Left ventricle myocardium inferior (tissue), 1 donor: ENCODE measurements around the gene PLEKHG5. TPM values are rescaled to one million over a fixed set of nuclear protein-coding genes. Genes with fewer than 3 reads are reported as not detected.

ENCODE experiments used
- DNase-seq: peaks from one replicate; pipeline ENCODE4 v3.0.0-alpha.2; 2020
- H3K27ac ChIP-seq: fragments of 200-600 bp; replicated peaks from 2 replicates; pipeline ENCODE4 v1.8.0; 2021
- H3K27me3 ChIP-seq: fragments of 200-600 bp; 2 replicates; pipeline ENCODE4 v1.8.0; 2021; ENCODE audit warnings: low read depth
- H3K36me3 ChIP-seq: fragments of 200-600 bp; 2 replicates; pipeline ENCODE4 v1.8.0; 2021
- H3K4me1 ChIP-seq: fragments of 200-600 bp; 2 replicates; pipeline ENCODE4 v1.8.0; 2021
- H3K4me3 ChIP-seq: fragments of 200-600 bp; 2 replicates; pipeline ENCODE4 v1.8.0; 2021; ENCODE audit warnings: mild to moderate bottlenecking, moderate library complexity
- H3K9me3 ChIP-seq: fragments of 200-600 bp; replicated peaks from 2 replicates; pipeline ENCODE4 v1.8.0; 2021
- intact Hi-C: fragments of 100-400 bp; cut with micrococcal nuclease; formaldehyde crosslinking; loops from one replicate; pipeline ENCODE4 v1.11.0; 2022
- total RNA-seq: library from RNA; stranded (reverse); fragmentation: NEBNext Ultra II Directional; extraction: Animal tissue kit (Norgen Biotek cat#: 25700); gene quantifications from one replicate; pipeline ENCODE4 v1.2.1, GENCODE V29; 2021
- TF ChIP-seq, protein P1 (sequence below): fragments of 200-600 bp; IDR thresholded peaks from 2 replicates; pipeline ENCODE4 v1.8.0; 2021; ENCODE audit warnings: antibody characterized with exemption, mild to moderate bottlenecking, borderline replicate concordance
- donor health status: DM: no; HTN: yes; CAD: no; lungs with severe emphysema.

Gene PLEKHG5
- total RNA-seq, 1 donor from 2014 or later: 16.2 TPM

DNA sequence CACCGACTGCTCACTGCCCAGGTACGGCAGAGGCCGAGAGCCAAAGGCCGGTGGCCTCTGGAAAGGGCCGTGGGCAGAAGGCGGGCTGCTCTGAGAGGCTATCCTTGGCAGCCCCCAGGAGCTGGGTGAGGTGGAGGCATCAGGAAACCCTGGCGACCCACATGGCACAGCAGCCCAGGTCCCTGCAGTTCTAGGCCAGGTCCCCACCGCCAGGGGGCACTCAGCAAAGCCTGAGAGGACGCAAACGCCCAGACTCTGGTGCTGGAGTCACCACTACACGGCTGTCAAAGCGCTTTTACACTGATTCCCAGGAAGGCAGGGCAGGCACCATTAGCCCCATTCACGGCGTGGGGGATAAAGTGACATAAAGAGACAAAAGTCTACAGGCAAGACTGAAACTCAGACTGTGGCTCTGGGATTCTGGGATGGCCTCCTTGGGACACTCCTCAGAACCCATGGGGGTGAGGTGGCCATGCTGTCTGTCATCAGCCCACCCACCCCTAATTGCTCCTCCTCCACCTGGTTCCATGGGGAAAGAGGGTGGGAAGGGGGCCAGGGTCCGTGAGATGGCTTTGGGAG lies 4.9 kb downstream of the PLEKHG5 start:
- Histone ChIP-seq H3K4me1 (peaks cover 78% of the 10 kb centered on the region), H3K36me3 (no peaks in the 10 kb centered on the region), H3K27me3 (peaks cover 17% of the 10 kb centered on the region), H3K9me3 (no peaks in the 10 kb centered on the region), H3K4me3 (peak overlapping the region; percentile 73), H3K27ac (peak overlapping the region; percentile 91)
- TF ChIP-seq, protein P1, sequence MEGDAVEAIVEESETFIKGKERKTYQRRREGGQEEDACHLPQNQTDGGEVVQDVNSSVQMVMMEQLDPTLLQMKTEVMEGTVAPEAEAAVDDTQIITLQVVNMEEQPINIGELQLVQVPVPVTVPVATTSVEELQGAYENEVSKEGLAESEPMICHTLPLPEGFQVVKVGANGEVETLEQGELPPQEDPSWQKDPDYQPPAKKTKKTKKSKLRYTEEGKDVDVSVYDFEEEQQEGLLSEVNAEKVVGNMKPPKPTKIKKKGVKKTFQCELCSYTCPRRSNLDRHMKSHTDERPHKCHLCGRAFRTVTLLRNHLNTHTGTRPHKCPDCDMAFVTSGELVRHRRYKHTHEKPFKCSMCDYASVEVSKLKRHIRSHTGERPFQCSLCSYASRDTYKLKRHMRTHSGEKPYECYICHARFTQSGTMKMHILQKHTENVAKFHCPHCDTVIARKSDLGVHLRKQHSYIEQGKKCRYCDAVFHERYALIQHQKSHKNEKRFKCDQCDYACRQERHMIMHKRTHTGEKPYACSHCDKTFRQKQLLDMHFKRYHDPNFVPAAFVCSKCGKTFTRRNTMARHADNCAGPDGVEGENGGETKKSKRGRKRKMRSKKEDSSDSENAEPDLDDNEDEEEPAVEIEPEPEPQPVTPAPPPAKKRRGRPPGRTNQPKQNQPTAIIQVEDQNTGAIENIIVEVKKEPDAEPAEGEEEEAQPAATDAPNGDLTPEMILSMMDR: peak; percentile 94
- intact Hi-C loops: no loop called here
- peak; percentile 85 for DNase-seq

DNA sequence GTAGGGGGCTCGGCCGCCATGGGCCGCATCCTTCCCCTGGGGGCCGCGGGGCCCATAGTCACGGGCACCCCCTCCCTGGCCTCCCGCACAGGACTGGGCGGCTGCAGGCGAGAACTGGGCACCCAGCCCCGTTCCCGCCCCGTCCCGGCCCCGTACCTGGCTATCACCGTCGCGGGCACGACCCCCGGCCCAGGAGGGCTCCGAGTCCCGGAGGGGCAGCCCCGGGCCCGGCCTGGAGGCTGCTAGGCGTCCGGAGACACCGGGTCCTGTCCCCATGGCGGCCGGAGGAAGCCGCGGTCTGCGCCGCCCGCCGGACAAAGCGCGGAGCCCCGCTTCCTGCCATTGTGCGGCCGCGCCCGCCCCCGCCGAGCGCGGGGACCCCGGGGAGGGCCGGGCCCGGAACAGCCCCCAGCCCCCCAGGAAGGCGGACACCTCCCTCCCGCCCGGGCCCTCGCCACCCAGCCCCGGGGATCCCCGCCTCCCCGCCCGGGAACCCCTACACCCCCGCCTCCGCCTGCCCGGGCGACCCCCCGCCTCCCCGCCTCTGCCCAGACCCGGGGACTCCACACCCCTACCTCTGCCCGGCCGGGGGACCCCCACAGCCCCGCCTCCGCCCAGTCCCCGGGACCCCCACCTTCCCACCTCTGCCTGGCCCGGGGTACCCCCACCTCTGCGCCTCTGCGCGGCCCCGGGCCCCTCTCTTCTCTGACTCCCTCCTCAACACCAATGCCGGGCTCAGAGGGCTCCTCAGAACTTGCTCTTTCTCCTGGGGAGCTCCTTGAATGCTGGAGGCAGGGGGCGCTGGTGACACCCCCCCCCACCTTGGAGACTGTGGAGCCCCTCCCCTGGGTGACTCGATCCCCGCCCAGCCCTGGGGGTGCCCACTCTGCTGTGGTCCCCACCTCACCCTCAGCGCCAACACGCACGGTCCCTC lies 6.0 kb downstream of the PLEKHG5 start:
- H3K36me3 ChIP-seq: no peaks in the 10 kb centered on the region
- H3K9me3 ChIP-seq: no peaks in the 10 kb centered on the region
- H3K4me1 ChIP-seq: peaks cover 68% of the 10 kb centered on the region
- peaks cover 17% of the 10 kb centered on the region for H3K27me3 ChIP-seq
- intact Hi-C loops: no loop called here
- peak overlapping the region; percentile 73 for H3K4me3 ChIP-seq
- TF ChIP-seq, protein P1: no peak
- H3K27ac ChIP-seq: peak overlapping the region; percentile 91
- no peak for DNase-seq

DNA sequence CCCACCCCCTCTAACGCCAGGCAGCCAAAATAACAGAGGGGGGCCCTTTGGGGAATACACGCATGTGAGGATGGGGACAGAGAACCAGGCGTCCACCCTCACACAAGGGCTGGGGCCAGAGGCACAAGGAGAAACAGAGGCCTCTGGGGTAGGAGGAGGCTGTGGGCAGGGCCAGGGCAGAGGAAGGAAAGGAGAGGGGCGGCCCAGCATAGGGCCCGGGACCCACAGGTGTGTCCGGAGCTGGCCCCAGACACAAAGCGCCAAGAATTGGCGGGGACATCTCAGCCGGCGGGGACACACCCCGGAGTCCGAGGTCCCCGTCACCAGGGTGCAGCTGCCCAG lies 6.7 kb downstream of the PLEKHG5 start:
- Histone ChIP-seq H3K4me3 (peak overlapping the region; percentile 73), H3K4me1 (peaks cover 62% of the 10 kb centered on the region), H3K27ac (peak overlapping the region; percentile 91), H3K9me3 (no peaks in the 10 kb centered on the region), H3K27me3 (peaks cover 17% of the 10 kb centered on the region), H3K36me3 (no peaks in the 10 kb centered on the region)
- intact Hi-C loops: no loop called here
- TF ChIP-seq, protein P1: no peak
- DNase-seq: no peak

DNA sequence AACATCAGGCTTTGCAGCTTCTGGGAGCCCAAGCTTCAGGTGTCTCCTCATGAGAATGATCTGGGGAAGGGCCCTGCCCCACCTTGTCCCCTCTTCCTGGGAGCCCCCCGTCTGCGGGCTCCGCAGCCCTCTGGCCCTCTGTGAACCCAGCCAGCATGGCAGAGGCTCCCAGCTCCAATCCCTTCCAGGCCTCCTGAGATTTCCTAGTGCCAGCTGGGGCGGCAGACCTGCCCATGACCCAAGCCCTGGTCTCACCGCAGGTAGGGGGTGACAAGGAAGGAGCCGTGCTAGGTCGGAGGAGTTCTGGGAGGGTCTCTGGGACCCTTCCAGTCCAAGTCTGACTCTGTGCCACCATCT lies 7.7 kb downstream of the PLEKHG5 start:
- Histone ChIP-seq H3K36me3 (no peaks in the 10 kb centered on the region), H3K27me3 (peaks cover 17% of the 10 kb centered on the region), H3K27ac (peak overlapping the region; percentile 91), H3K4me1 (peaks cover 51% of the 10 kb centered on the region), H3K4me3 (no peak overlapping the region), H3K9me3 (no peaks in the 10 kb centered on the region)
- TF ChIP-seq, protein P1: no peak
- DNase-seq: no peak
- intact Hi-C loops: no loop called here

DNA sequence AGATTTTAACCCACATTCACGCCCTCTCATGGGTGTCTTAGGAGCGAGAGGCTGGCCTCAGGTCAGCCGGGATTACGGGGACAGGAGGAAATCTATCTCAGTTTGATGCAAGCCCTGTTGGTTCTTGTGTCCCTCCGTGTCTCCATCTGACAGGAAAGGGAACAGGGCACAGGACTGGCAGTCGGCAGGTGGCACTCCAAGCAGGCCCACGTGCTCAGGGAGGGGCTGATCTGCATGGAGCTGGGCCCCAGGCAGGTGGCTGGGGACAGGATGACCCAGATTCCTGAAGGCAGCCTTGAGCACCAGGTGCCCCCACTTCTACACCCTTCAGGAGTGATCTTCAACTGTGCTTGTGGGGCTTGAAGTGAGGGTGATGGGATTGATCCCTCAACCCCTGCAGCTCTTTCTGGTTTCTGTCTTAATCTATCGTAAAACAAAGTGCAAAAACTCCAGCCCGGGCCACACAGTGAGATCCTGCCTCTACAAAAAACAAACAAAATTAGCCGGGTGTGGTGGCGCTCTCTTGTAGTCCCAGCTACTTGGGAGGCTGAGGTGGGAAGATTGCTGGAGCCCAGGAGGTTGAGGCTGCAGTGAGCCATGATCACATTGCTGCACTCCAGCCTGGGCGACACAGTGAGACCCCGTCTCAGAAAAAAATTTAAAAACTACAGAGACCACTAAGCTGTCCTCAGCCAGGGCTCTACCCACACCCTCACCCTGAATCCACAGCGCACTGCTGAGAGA lies 8.3 kb downstream of the PLEKHG5 start:
- Histone ChIP-seq H3K27ac (no peak overlapping the region), H3K27me3 (peaks cover 17% of the 10 kb centered on the region), H3K36me3 (no peaks in the 10 kb centered on the region), H3K4me1 (peaks cover 46% of the 10 kb centered on the region), H3K4me3 (no peak overlapping the region), H3K9me3 (no peaks in the 10 kb centered on the region)
- no peak for DNase-seq
- intact Hi-C loops: no loop called here
- TF ChIP-seq, protein P1: no peak
